ENCODE results near the gene GSE1.

GSE1 gene

GRCh38 chr16:85566561-85567100 is 46.5 kb upstream of the GSE1 start:
- Histone ChIP-seq H3K4me1 (ENCODE audit: control extremely low read depth in 1 of 4, control insufficient read depth in 4 of 4, insufficient read depth in 4 of 4, low read length in 3 of 4) (peaks cover 0 to 98% (median 91%) of the 10 kb centered on the region in 4 experiments), H3K4me3 (ENCODE audit: control insufficient read depth in 1 of 7, extremely low read depth in 1 of 7, insufficient read depth in 4 of 7, low read depth in 2 of 7, low read length in 6 of 7) (peak overlapping the region in 3 of 7 experiments; percentile 6 to 33 (median 32)), H3K9me3 (ENCODE audit: control extremely low read depth in 1 of 5, control insufficient read depth in 4 of 5, insufficient read depth in 2 of 5, low read depth in 1 of 5, low read length in 4 of 5) (peaks cover 0 to 7% (median 4%) of the 10 kb centered on the region in 5 experiments), H3K27me3 (replicated peaks in 2 of 5; ENCODE audit: control insufficient read depth in 4 of 5, insufficient read depth in 5 of 5, low read length in 4 of 5) (no peaks in the 10 kb centered on the region), H3K36me3 (ENCODE audit: control insufficient read depth in 4 of 4, insufficient read depth in 4 of 4, low read length in 3 of 4) (peaks cover 0 to 9% (median 0%) of the 10 kb centered on the region in 4 experiments), H3K27ac (ENCODE audit: insufficient read depth in 1 of 2, low read depth in 1 of 2, low read length in 2 of 2, poor library complexity in 1 of 2, severe bottlenecking in 2 of 2) (peak overlapping the region; percentile 25 to 77)
- peak; percentile 53 to 84 (median 70) for DNase-seq
- WGBS (ENCODE audit: insufficient coverage), result 11% methylated on average over 8 of the region's 19 CpGs
- CTCF ChIA-PET, result interaction anchor here (1.0 to 5.4 kb wide), 9 partner anchors 8 to 321 kb away, joined by 3 to 35 read pairs (median 4); partner anchors contain the start of gene GSE1
- POLR2A ChIA-PET, result interaction anchor here (0.7 to 1.2 kb wide), 2 partner anchors 9 to 13 kb away, joined by 3 to 10 read pairs; no protein-coding TSS in a partner anchor

- WGBS (ENCODE audit: insufficient coverage), result 63% methylated on average over 23 of the region's 27 CpGs
- Histone ChIP-seq H3K4me1 (ENCODE audit: control extremely low read depth in 1 of 4, control insufficient read depth in 4 of 4, insufficient read depth in 4 of 4, low read length in 3 of 4) (peaks cover 4 to 98% (median 94%) of the 10 kb centered on the region in 4 experiments), H3K4me3 (ENCODE audit: control insufficient read depth in 1 of 7, extremely low read depth in 1 of 7, insufficient read depth in 4 of 7, low read depth in 2 of 7, low read length in 6 of 7) (peak overlapping the region in 3 of 7 experiments; percentile 4 to 33 (median 32)), H3K9me3 (ENCODE audit: control extremely low read depth in 1 of 5, control insufficient read depth in 4 of 5, insufficient read depth in 2 of 5, low read depth in 1 of 5, low read length in 4 of 5) (peaks cover 0 to 7% (median 4%) of the 10 kb centered on the region in 5 experiments), H3K27me3 (replicated peaks in 2 of 5; ENCODE audit: control insufficient read depth in 4 of 5, insufficient read depth in 5 of 5, low read length in 4 of 5) (no peaks in the 10 kb centered on the region), H3K36me3 (ENCODE audit: control insufficient read depth in 4 of 4, insufficient read depth in 4 of 4, low read length in 3 of 4) (peaks cover 0 to 9% (median 0%) of the 10 kb centered on the region in 4 experiments), H3K27ac (ENCODE audit: insufficient read depth in 1 of 2, low read depth in 1 of 2, low read length in 2 of 2, poor library complexity in 1 of 2, severe bottlenecking in 2 of 2) (peak overlapping the region in 1 of 2 experiments; percentile 67)
- ChIA-PET CTCF (interaction anchor here (0.9 to 5.4 kb wide), 15 partner anchors 9 to 322 kb away, joined by 3 to 35 read pairs (median 4); partner anchors contain the start of gene GSE1), POLR2A (interaction anchor here (0.6 to 1.4 kb wide), 4 partner anchors 9 to 44 kb away, joined by 3 to 10 read pairs (median 4); no protein-coding TSS in a partner anchor)
- peak in 2 of 3 donors; percentile 72 to 81 for DNase-seq
Observed at GRCh38 chr16:85567101-85567866, 45.8 kb upstream of the GSE1 start.

- peaks cover 0 to 9% (median 1%) of the 10 kb centered on the region in 4 experiments for H3K36me3 ChIP-seq (ENCODE audit: control insufficient read depth in 4 of 4, insufficient read depth in 4 of 4, low read length in 3 of 4)
- peaks cover 0 to 7% (median 4%) of the 10 kb centered on the region in 5 experiments for H3K9me3 ChIP-seq (ENCODE audit: control extremely low read depth in 1 of 5, control insufficient read depth in 4 of 5, insufficient read depth in 2 of 5, low read depth in 1 of 5, low read length in 4 of 5)
- H3K4me3 ChIP-seq (ENCODE audit: control insufficient read depth in 1 of 7, extremely low read depth in 1 of 7, insufficient read depth in 4 of 7, low read depth in 2 of 7, low read length in 6 of 7), result no peak overlapping the region
- ChIA-PET CTCF (interaction anchor here (0.8 to 5.4 kb wide), 17 partner anchors 9 to 323 kb away, joined by 3 to 35 read pairs (median 4); partner anchors contain the start of gene GSE1), POLR2A (interaction anchor here (0.6 to 1.4 kb wide), 3 partner anchors 11 to 32 kb away, joined by 3 to 4 read pairs (median 3); no protein-coding TSS in a partner anchor)
- H3K27ac ChIP-seq (ENCODE audit: insufficient read depth in 1 of 2, low read depth in 1 of 2, low read length in 2 of 2, poor library complexity in 1 of 2, severe bottlenecking in 2 of 2), result peak overlapping the region; percentile 9 to 87
- no CpG with 5 or more reads among the region's 4 CpGs for WGBS (ENCODE audit: insufficient coverage)
- DNase-seq, result no peak
- no peaks in the 10 kb centered on the region for H3K27me3 ChIP-seq (replicated peaks in 2 of 5; ENCODE audit: control insufficient read depth in 4 of 5, insufficient read depth in 5 of 5, low read length in 4 of 5)
- H3K4me1 ChIP-seq (ENCODE audit: control extremely low read depth in 1 of 4, control insufficient read depth in 4 of 4, insufficient read depth in 4 of 4, low read length in 3 of 4), result peaks cover 4 to 98% (median 94%) of the 10 kb centered on the region in 4 experiments
Observed at GRCh38 chr16:85567935-85568334, 45.2 kb upstream of the GSE1 start.

- peak overlapping the region in 1 of 7 experiments; percentile 10 for H3K4me3 ChIP-seq (ENCODE audit: control insufficient read depth in 1 of 7, extremely low read depth in 1 of 7, insufficient read depth in 4 of 7, low read depth in 2 of 7, low read length in 6 of 7)
- H3K27ac ChIP-seq (ENCODE audit: insufficient read depth in 1 of 2, low read depth in 1 of 2, low read length in 2 of 2, poor library complexity in 1 of 2, severe bottlenecking in 2 of 2), result peak overlapping the region in 1 of 2 experiments; percentile 87
- H3K27me3 ChIP-seq (replicated peaks in 2 of 5; ENCODE audit: control insufficient read depth in 4 of 5, insufficient read depth in 5 of 5, low read length in 4 of 5), result no peaks in the 10 kb centered on the region
- peaks cover 4 to 98% (median 95%) of the 10 kb centered on the region in 4 experiments for H3K4me1 ChIP-seq (ENCODE audit: control extremely low read depth in 1 of 4, control insufficient read depth in 4 of 4, insufficient read depth in 4 of 4, low read length in 3 of 4)
- no peak for DNase-seq
- CTCF ChIA-PET, result interaction anchor here (0.8 to 5.4 kb wide), 11 partner anchors 10 to 178 kb away, joined by 3 to 35 read pairs (median 5); no protein-coding TSS in a partner anchor
- H3K9me3 ChIP-seq (ENCODE audit: control extremely low read depth in 1 of 5, control insufficient read depth in 4 of 5, insufficient read depth in 2 of 5, low read depth in 1 of 5, low read length in 4 of 5), result peaks cover 0 to 7% (median 4%) of the 10 kb centered on the region in 5 experiments
- POLR2A ChIA-PET, result interaction anchor here (0.6 to 1.4 kb wide), 3 partner anchors 11 to 33 kb away, joined by 3 to 4 read pairs (median 3); no protein-coding TSS in a partner anchor
- 93% methylated on average over 6 of the region's 8 CpGs for WGBS (ENCODE audit: insufficient coverage)
- H3K36me3 ChIP-seq (ENCODE audit: control insufficient read depth in 4 of 4, insufficient read depth in 4 of 4, low read length in 3 of 4), result peaks cover 0 to 9% (median 1%) of the 10 kb centered on the region in 4 experiments
Observed at GRCh38 chr16:85568519-85568918, 44.6 kb upstream of the GSE1 start.

GRCh38 chr16:85569039-85569614 is 44.0 kb upstream of the GSE1 start:
- no peak for DNase-seq
- Histone ChIP-seq H3K9me3 (ENCODE audit: control extremely low read depth in 1 of 5, control insufficient read depth in 4 of 5, insufficient read depth in 2 of 5, low read depth in 1 of 5, low read length in 4 of 5) (peaks cover 0 to 7% (median 4%) of the 10 kb centered on the region in 5 experiments), H3K27me3 (replicated peaks in 2 of 5; ENCODE audit: control insufficient read depth in 4 of 5, insufficient read depth in 5 of 5, low read length in 4 of 5) (no peaks in the 10 kb centered on the region), H3K36me3 (ENCODE audit: control insufficient read depth in 4 of 4, insufficient read depth in 4 of 4, low read length in 3 of 4) (peaks cover 0 to 9% (median 1%) of the 10 kb centered on the region in 4 experiments), H3K27ac (ENCODE audit: insufficient read depth in 1 of 2, low read depth in 1 of 2, low read length in 2 of 2, poor library complexity in 1 of 2, severe bottlenecking in 2 of 2) (peak overlapping the region in 1 of 2 experiments; percentile 87), H3K4me1 (ENCODE audit: control extremely low read depth in 1 of 4, control insufficient read depth in 4 of 4, insufficient read depth in 4 of 4, low read length in 3 of 4) (peaks cover 4 to 98% (median 95%) of the 10 kb centered on the region in 4 experiments), H3K4me3 (ENCODE audit: control insufficient read depth in 1 of 7, extremely low read depth in 1 of 7, insufficient read depth in 4 of 7, low read depth in 2 of 7, low read length in 6 of 7) (peak overlapping the region in 1 of 7 experiments; percentile 45)
- 97% methylated on average over 11 of the region's 11 CpGs for WGBS (ENCODE audit: insufficient coverage)
- ChIA-PET CTCF (interaction anchor here (0.5 to 5.4 kb wide), 12 partner anchors 10 to 238 kb away, joined by 3 to 35 read pairs (median 5); no protein-coding TSS in a partner anchor), POLR2A (no interaction called here)

- peaks cover 4 to 98% (median 95%) of the 10 kb centered on the region in 4 experiments for H3K4me1 ChIP-seq (ENCODE audit: control extremely low read depth in 1 of 4, control insufficient read depth in 4 of 4, insufficient read depth in 4 of 4, low read length in 3 of 4)
- peak overlapping the region in 4 of 7 experiments; percentile 41 to 45 (median 44) for H3K4me3 ChIP-seq (ENCODE audit: control insufficient read depth in 1 of 7, extremely low read depth in 1 of 7, insufficient read depth in 4 of 7, low read depth in 2 of 7, low read length in 6 of 7)
- H3K27me3 ChIP-seq (replicated peaks in 2 of 5; ENCODE audit: control insufficient read depth in 4 of 5, insufficient read depth in 5 of 5, low read length in 4 of 5), result no peaks in the 10 kb centered on the region
- WGBS (ENCODE audit: insufficient coverage), result 64% methylated on average over 20 of the region's 20 CpGs
- ChIA-PET CTCF (interaction anchor here (0.5 to 5.4 kb wide), 8 partner anchors 11 to 239 kb away, joined by 3 to 35 read pairs (median 4); no protein-coding TSS in a partner anchor), POLR2A (no interaction called here)
- DNase-seq, result peak in 2 of 3 donors; percentile 83 to 86
- H3K9me3 ChIP-seq (ENCODE audit: control extremely low read depth in 1 of 5, control insufficient read depth in 4 of 5, insufficient read depth in 2 of 5, low read depth in 1 of 5, low read length in 4 of 5), result peaks cover 0 to 7% (median 4%) of the 10 kb centered on the region in 5 experiments
- peak overlapping the region; percentile 41 to 87 for H3K27ac ChIP-seq (ENCODE audit: insufficient read depth in 1 of 2, low read depth in 1 of 2, low read length in 2 of 2, poor library complexity in 1 of 2, severe bottlenecking in 2 of 2)
- H3K36me3 ChIP-seq (ENCODE audit: control insufficient read depth in 4 of 4, insufficient read depth in 4 of 4, low read length in 3 of 4), result peaks cover 0 to 11% (median 1%) of the 10 kb centered on the region in 4 experiments
Observed at GRCh38 chr16:85569615-85570212, 43.4 kb upstream of the GSE1 start.

Data from common myeloid progenitor, CD34-positive (primary cell).